Lower lobe of right lung (tissue), 2 donors: ENCODE measurements around the gene HARBI1. TPM values are rescaled to one million over a fixed set of nuclear protein-coding genes. Genes with fewer than 3 reads are reported as not detected.

Source experiments
- ATAC-seq, 2 donors: fragments of 200-7000 bp; cut with Tn5 transposase; one replicate each; pipeline ENCODE4 v1.9.1; 2020 to 2022; ENCODE audit warnings: mild to moderate bottlenecking in 2 of 2, moderate library complexity in 2 of 2
- DNase-seq: peaks from one replicate; pipeline ENCODE4 v3.0.0-alpha.2; 2020
- H3K27ac ChIP-seq: fragments of 200-600 bp; one replicate; pipeline ENCODE4 v1.8.0; 2022
- H3K27me3 ChIP-seq: fragments of 200-600 bp; one replicate; pipeline ENCODE4 v1.8.0; 2022; ENCODE audit warnings: low read depth
- H3K36me3 ChIP-seq: fragments of 200-600 bp; one replicate; pipeline ENCODE4 v1.8.0; 2022; ENCODE audit warnings: mild to moderate bottlenecking
- H3K4me1 ChIP-seq: fragments of 200-600 bp; one replicate; pipeline ENCODE4 v1.8.0; 2022
- H3K4me3 ChIP-seq: fragments of 200-600 bp; one replicate; pipeline ENCODE4 v1.8.0; 2022; ENCODE audit warnings: mild to moderate bottlenecking
- H3K9me3 ChIP-seq: fragments of 200-600 bp; one replicate; pipeline ENCODE4 v1.8.0; 2022
- CTCF ChIP-seq: fragments of 200-600 bp; IDR thresholded peaks from one replicate; pipeline ENCODE4 v1.8.0; 2022; ENCODE audit warnings: antibody characterized with exemption, mild to moderate bottlenecking
- intact Hi-C: fragments of 100-400 bp; cut with DNase I; formaldehyde crosslinking; loops from one replicate; pipeline ENCODE4 v1.11.0; 2022
- total RNA-seq: library from RNA; stranded (reverse); fragmentation: NEBNext Ultra II Directional; extraction: Animal tissue kit (Norgen Biotek cat#: 25700); gene quantifications from one replicate; pipeline ENCODE4 v1.2.1, GENCODE V29; 2021
- donor health status: DM: no; HTN: yes; CAD: no; lungs with severe emphysema.

The HARBI1 gene
- total RNA-seq, 1 donor from 2014 or later = 6.3 TPM

GRCh38 chr11:46582588-46582987 lies 34.4 kb downstream of the HARBI1 start:
- Histone ChIP-seq H3K27me3 (no peaks in the 10 kb centered on the region), H3K4me3 (no peak overlapping the region), H3K9me3 (no peaks in the 10 kb centered on the region), H3K27ac (no peak overlapping the region), H3K36me3 (no peaks in the 10 kb centered on the region), H3K4me1 (peaks cover 17% of the 10 kb centered on the region)
- no peak for DNase-seq
- intact Hi-C loops = no loop called here
- ATAC-seq = no peak
- TF ChIP-seq CTCF = no peak

GRCh38 chr11:46577058-46577457 lies 40.0 kb downstream of the HARBI1 start:
- no peak for DNase-seq
- Histone ChIP-seq H3K27ac (no peak overlapping the region), H3K36me3 (no peaks in the 10 kb centered on the region), H3K27me3 (no peaks in the 10 kb centered on the region), H3K4me1 (peaks cover 7% of the 10 kb centered on the region), H3K4me3 (no peak overlapping the region), H3K9me3 (no peaks in the 10 kb centered on the region)
- intact Hi-C loops = no loop called here
- ATAC-seq = no peak
- TF ChIP-seq CTCF = no peak

GRCh38 chr11:46574656-46575055 lies 42.4 kb downstream of the HARBI1 start:
- Histone ChIP-seq H3K27ac (no peak overlapping the region), H3K27me3 (no peaks in the 10 kb centered on the region), H3K4me1 (peaks cover 5% of the 10 kb centered on the region), H3K36me3 (no peaks in the 10 kb centered on the region), H3K9me3 (no peaks in the 10 kb centered on the region), H3K4me3 (no peak overlapping the region)
- no peak for ATAC-seq
- no peak for TF ChIP-seq CTCF
- no peak for DNase-seq
- intact Hi-C loops = no loop called here

GRCh38 chr11:46570790-46571398 lies 46.1 kb downstream of the HARBI1 start:
- DNase-seq = no peak
- Histone ChIP-seq H3K27me3 (no peaks in the 10 kb centered on the region), H3K36me3 (no peaks in the 10 kb centered on the region), H3K27ac (no peak overlapping the region), H3K9me3 (no peaks in the 10 kb centered on the region), H3K4me3 (no peak overlapping the region), H3K4me1 (peaks cover 5% of the 10 kb centered on the region)
- no peak for TF ChIP-seq CTCF
- no peak for ATAC-seq
- intact Hi-C loops = no loop called here

GRCh38 chr11:46565232-46565840 lies 51.7 kb downstream of the HARBI1 start:
- Histone ChIP-seq H3K4me3 (no peak overlapping the region), H3K27ac (no peak overlapping the region), H3K36me3 (no peaks in the 10 kb centered on the region), H3K9me3 (no peaks in the 10 kb centered on the region), H3K27me3 (no peaks in the 10 kb centered on the region), H3K4me1 (peaks cover 12% of the 10 kb centered on the region)
- ATAC-seq = no peak
- DNase-seq = no peak
- no peak for TF ChIP-seq CTCF
- intact Hi-C loops = no loop called here
